ENCODE measurements around the gene PHACTR1.

PHACTR1 gene

DNA sequence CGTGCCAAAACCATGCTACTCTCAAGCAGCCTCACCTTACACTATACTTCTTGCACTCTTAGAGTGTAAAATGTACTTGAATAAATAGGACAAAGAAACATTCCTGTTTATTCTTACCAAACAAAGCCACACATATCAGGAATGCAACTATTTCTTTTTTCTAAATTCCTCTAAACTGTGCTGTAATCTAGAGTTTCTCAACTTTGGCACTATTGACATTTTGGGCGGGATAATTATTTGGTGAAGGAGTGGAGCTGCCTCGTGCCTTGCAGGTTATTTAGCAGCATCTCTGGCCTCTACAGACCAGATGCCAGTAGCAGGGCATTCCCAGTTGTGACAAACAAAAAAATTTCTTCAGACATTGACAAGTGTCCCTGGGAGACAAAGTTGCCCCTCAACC lies 86.9 kb downstream of the PHACTR1 start:
- H3K4me3 ChIP-seq (ENCODE audit: low read depth, low read length): no peak overlapping the region
- DNase-seq (ENCODE audit: low read depth, low spot score): no peak
- TF ChIP-seq, protein P1, sequence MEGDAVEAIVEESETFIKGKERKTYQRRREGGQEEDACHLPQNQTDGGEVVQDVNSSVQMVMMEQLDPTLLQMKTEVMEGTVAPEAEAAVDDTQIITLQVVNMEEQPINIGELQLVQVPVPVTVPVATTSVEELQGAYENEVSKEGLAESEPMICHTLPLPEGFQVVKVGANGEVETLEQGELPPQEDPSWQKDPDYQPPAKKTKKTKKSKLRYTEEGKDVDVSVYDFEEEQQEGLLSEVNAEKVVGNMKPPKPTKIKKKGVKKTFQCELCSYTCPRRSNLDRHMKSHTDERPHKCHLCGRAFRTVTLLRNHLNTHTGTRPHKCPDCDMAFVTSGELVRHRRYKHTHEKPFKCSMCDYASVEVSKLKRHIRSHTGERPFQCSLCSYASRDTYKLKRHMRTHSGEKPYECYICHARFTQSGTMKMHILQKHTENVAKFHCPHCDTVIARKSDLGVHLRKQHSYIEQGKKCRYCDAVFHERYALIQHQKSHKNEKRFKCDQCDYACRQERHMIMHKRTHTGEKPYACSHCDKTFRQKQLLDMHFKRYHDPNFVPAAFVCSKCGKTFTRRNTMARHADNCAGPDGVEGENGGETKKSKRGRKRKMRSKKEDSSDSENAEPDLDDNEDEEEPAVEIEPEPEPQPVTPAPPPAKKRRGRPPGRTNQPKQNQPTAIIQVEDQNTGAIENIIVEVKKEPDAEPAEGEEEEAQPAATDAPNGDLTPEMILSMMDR (IDR thresholded peaks at IDR 0.05; ENCODE audit: low read depth, low read length): no peak
- in situ Hi-C loops (cut with HindIII; ENCODE audit: low sequenced_read_pairs): no loop called here

DNA sequence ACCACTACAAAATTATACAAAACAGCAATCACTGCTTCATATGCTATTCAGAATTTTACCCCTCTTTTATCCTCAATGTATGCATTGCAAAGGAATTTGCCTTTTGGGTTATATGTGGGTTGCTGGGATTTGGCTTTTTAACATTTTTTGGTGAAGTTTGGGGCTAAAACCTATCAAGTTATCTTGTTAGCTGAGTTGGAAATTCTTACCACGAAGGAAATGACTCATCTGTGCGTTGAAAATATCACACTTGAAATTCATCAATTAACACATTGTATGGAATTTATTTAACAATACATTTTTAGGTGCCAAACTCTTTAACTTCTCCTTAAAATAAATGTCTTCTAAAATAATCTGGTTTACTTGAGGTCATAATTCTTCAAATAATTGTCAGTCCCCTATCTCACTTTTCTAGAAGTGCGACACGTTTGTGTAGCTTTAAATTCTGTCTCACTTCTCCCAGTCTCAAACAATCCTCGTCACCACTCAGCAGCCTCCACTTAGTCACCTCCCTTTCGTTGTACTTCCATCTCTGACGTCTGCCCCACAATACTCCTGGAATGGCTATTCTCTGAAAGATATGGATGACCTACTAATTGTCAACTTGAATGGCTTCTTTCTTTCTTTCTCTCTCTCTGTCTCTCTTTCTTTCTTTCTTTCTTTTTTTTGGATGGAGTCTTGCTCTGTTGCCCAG lies 88.5 kb downstream of the PHACTR1 start:
- no peak overlapping the region for H3K4me3 ChIP-seq (ENCODE audit: low read depth, low read length)
- DNase-seq (ENCODE audit: low read depth, low spot score): peak; percentile 7
- TF ChIP-seq, protein P1 (IDR thresholded peaks at IDR 0.05; ENCODE audit: low read depth, low read length): no peak
- in situ Hi-C loops (cut with HindIII; ENCODE audit: low sequenced_read_pairs): no loop called here

DNA sequence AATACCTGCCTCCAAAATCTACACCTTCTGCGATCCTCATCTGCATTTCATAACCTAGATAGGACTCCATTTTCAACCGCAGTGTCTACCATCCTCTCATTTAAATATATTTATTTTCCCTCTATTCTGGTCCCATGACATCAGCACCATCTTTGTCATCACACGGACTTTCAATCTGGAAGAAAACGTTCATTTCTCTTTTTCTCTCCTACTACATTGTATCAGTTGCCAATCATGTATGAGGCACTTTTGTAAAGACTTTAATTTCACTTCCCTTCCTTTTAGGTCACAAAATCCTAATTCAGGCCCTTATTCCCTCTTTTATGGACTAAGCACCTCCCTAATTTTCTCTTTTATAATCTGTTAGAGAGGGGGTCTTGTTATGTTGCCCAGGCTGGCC lies 89.6 kb downstream of the PHACTR1 start:
- TF ChIP-seq, protein P1 (IDR thresholded peaks at IDR 0.05; ENCODE audit: low read depth, low read length): no peak
- DNase-seq (ENCODE audit: low read depth, low spot score): no peak
- no peak overlapping the region for H3K4me3 ChIP-seq (ENCODE audit: low read depth, low read length)
- in situ Hi-C loops (cut with HindIII; ENCODE audit: low sequenced_read_pairs): no loop called here

DNA sequence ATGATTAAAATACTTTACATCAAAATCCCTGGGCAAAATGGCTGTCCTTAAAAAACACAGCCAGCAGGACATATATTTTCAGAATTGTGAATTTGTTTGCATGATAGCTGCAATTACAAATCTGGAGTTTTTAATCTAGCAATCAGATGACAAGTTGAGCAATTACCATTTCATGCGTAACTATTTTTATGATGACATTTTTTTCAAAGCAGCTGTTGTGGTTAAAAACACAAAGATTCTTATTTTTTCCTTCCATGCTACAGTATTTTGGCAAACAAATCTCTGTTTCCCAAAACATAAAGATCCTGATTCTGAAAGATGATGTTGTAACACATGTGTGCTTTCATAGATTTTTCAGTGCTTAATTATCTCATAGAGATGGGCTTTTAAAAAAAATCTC lies 90.2 kb downstream of the PHACTR1 start:
- DNase-seq (ENCODE audit: low read depth, low spot score): no peak
- no peak overlapping the region for H3K4me3 ChIP-seq (ENCODE audit: low read depth, low read length)
- TF ChIP-seq, protein P1 (IDR thresholded peaks at IDR 0.05; ENCODE audit: low read depth, low read length): no peak
- in situ Hi-C loops (cut with HindIII; ENCODE audit: low sequenced_read_pairs): no loop called here

DNA sequence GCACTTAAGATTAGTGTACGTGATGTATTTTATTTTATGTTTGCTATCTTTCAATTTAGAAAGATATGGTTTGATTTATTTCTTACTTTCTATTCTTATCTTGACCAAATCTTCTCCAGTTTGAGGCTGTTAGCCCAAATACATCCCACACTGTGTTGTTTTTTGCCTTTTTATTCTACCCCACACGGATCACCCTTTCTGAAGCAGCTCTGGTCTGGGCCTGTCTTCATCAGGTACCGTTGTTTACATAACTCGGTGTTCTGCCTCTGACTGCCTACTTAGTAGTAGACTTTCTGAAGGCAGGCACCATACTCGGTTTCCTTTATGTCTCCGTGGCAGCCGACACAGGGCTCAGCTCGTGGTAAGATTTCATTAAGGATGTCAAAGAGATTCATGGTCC lies 95.0 kb downstream of the PHACTR1 start:
- no peak overlapping the region for H3K4me3 ChIP-seq (ENCODE audit: low read depth, low read length)
- TF ChIP-seq, protein P1 (IDR thresholded peaks at IDR 0.05; ENCODE audit: low read depth, low read length): no peak
- DNase-seq (ENCODE audit: low read depth, low spot score): no peak
- in situ Hi-C loops (cut with HindIII; ENCODE audit: low sequenced_read_pairs): no loop called here

- H3K4me3 ChIP-seq (ENCODE audit: low read depth, low read length): no peak overlapping the region
- TF ChIP-seq, protein P1 (IDR thresholded peaks at IDR 0.05; ENCODE audit: low read depth, low read length): no peak
- DNase-seq (ENCODE audit: low read depth, low spot score): peak; percentile 49
- in situ Hi-C loops (cut with HindIII; ENCODE audit: low sequenced_read_pairs): no loop called here
Observed at GRCh38 chr6:12813321-12813720, 96.8 kb downstream of the PHACTR1 start.
